ENCODE measurements around the gene LECT2.

The LECT2 gene

DNA sequence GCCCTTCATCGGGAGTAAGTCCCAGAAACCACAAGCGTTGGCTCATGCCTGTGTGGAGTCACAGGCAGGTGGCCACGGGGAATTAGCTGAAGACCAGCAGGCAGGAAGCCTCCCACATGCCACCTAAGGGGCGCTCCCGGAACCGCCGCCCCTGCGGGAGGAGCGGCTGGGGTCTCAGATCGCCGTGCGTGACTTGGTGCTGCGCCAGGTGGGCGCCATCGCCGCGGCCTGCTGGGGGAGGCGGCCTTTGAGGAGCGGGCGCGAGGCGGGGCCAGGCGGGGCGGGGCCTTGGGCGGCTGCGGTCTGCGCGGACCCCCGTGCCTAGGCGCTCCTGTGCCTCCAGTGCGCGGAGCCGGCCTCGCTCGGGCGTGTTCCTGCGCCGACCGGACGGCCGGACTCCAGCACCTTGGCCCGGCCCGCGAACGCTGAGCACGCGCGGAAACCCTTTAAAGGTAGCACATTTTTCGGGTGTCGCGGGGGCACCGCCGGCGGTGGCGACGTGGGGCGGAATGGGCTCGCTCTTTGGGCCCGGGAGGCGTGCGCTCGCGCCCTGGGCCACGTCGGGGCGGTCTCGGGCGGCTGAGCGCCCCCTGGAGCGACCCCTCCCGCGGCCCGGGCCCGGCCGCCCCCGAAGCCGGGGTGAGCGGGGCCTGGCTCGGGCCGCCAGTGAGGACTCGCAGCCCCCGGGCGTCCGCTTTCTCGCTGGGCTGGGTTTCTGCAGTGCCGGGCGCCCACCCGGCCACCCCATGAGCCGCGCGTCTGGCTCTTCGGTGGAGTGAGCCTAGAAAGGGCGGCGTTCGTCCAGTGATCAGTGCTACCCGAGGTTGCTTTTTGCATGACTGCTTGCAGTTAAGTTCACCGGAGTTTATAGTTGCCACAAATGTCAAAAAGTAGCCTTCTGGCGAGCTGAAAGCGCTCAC is 24.5 kb downstream of the LECT2 start:
- DNase-seq = no peak

DNA sequence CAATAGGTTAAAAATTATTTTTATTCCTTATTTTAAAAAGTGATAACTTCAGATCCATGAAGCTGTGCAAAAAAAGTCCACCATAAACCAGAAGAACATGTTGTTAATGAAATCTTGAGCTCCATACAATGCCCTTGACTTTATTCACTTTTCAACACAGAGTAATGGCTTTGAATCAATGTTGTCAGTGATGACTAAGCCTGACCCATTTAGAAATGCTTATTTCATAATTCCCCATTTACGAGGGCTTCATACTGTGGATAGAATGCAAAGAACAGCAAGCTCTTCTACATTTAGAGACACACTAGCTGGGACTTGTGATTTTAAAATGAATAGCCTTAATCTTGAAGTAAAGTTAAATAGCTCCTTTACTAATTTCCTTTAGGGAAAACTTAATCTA is 33.4 kb downstream of the LECT2 start:
- DNase-seq = no peak

DNA sequence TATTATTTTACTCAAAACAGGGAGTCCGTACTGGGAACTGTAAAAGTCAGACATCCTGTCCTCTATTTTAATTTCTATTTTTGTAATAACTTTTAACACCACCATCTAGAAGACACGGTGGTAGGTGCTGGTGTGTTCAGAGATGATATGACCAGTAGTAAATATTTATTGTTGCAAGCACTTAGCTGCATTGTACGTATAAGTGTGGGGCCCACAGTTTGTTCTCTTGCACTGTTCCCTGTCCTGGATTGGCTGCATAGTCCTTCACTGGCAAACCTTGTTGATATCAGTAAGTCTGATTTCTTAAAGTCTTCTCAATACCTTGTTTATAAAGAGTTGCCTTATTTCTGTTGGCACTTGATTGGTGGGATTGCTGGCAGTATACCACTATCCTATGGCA is 34.6 kb downstream of the LECT2 start:
- DNase-seq = no peak

- DNase-seq = no peak
These were observed 38.0 kb downstream of the LECT2 start for GRCh38 chr5:135916638-135917263.

DNA sequence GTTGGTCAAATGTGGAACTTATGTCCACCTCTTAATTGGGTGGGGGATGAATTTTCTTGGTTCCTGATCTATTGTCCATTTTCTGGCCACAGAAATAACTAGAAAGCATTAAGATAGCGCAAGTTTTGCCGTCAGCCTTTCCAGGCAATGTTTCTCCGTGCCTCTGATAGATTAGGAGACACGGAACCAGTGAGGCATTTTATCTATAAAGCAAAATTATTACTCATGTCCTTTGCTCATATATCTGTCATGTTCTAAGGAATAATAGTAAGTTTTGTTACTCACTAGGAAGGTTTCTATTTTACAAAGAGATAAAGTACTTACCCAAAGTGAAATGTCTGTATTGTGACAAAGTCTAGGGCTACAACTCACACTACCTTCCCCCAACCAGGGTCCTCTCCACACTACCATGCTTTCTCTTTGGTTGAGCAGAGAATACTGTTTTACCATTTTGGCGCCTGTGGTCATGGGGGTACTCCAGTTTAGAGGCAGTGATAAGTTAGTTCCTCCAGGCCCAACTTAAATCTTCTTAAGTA is 39.2 kb downstream of the LECT2 start:
- DNase-seq = no peak

DNA sequence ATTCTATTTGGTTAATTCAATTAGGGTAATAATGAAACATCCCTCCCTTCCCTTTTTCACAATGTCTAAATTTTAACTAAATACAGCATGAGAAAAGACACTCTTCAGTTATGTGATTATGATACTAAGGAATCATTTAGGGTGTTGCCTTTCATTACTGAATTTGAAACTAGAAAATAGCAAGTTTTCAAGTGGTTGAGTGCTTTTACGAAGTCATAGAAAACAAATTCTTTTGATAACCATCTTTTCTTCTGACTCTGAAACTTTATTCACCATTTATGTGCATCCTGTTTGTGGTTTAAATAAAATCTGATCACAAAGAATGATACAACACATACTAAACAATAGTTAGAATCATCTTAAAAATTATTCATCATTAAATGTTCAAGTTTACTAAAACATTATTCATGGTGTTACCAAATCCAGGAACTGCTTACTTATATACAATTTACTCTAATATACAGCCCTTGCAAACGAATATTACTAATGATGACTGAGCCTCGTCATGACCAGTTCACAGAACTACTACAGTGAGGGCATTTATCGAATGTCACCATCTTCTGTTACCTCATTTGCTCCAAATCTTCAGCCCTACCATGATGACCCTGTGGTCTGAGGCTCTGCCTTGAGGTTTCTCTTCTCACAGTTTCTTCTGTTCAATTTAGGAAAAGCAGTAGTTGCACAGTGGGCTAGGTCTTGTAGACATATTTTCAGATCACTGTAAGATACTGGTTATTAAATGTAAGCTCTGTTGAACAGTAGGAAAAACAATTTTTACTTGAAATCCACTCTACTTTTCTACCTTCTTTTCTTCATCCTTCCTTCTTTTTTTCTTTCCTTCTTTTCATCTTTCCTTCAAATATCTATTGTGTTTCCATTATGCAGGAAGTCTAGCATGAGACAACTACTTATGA is 40.8 kb downstream of the LECT2 start:
- no peak for DNase-seq

DNA sequence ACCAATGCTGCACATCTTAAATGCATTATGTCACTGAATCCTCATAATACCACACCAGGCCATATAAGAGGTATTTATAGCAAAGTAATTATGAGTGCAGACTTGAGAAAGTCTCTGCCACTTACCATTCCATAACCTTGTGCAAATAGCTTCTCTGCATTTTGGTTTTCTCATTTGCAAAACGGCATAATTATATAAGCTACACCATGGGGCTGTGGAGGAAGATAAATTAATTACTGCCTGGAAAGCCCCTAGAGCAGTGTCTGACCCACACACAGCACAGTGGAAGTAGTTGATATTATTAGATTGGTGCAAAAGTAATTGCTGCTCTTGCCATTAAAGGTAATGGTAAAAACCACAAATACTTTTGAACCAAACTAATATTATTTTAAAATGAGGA is 49.6 kb downstream of the LECT2 start:
- DNase-seq = no peak

GRCh38 chr5:135901633-135902032 is 53.1 kb downstream of the LECT2 start:
- DNase-seq = no peak

DNA sequence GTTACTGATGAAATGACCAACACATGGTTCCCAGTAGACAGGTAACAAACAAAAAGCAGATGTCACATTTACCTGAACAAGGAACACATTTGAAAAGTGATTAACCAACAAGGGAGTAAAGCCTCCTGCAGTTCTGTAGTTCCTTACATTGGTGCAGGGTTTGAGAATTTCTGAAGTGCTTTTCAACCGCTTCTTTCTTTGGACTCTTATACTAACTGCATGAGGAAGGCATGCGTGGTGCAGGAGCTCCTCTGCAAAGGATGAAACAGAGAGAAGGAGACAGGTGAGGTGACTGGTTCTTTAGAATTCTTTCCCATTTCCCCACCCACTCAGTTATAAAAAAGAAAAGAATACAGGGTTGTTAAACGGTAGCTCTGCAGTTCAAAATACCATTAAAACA is 54.5 kb downstream of the LECT2 start:
- no peak for DNase-seq

GRCh38 chr5:135898651-135899050 is 56.1 kb downstream of the LECT2 start:
- no peak for DNase-seq
